ENCODE measurements around the gene ANKRD44. TPM values are rescaled to one million over a fixed set of nuclear protein-coding genes. Genes with fewer than 3 reads are reported as not detected.
A peak's percentile ranks its signal among the peaks of the same experiment; 100 is the strongest.

Gene ANKRD44
- total RNA-seq, 1 donor from 2014 or later: 59.9 TPM

DNA sequence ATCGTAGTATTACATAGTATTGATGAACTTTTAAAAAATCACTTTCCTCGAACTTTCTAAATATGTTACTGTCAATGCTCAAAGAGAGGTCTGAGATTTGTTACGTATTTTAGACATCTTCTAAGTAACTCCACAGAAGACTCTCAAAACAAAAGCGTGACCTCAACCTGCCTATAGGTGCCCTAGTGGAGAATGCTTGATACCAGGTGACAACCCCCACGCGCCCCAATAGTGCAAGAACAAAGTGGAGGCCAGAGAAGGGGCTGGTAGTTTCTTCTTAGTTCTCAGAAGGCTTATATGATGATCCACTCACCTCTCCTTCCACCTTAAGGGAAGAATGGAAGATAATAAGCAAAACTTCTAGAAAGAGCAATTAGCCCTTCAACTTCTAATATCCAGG, 102.6 kb downstream of the ANKRD44 start:
- DNase-seq (ENCODE audit: low spot score): no peak

DNA sequence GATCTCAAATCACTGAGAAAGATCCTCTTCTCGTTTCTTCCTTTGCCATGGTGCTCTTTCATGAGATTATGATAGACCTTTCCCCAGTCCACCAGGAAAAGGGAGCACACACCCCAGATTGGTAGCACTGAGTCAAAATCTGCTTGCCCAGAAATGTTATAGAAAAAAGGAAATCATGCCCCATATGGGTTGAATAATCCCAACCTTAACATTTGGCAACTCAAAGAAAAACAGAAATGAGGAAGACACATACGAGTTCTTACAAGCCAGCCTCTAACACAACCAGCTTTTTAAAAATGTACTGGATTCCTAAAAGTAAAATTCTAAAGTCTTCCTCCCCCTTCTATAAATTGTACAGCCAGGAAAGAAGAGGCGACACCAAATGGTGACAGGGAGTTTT, 103.0 kb downstream of the ANKRD44 start:
- no peak for DNase-seq (ENCODE audit: low spot score)

DNA sequence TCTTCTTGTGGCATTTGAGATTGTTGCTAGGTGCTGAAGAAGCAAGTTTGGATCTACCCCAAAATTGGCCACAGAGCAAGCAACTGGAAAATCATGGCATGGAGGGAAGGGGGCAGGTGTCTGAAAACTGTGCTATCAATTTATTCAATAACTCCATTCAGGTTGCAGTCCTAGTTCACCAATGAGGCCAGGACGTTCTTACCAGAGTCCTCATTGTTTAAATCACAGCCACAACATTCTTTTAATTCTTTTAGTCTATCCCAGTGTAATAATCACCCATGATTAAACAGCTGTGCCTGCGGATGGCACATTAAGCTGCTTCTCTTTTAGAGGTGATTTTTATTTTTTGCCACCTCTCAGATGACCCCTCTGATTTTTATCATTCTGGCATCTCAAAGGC, 103.5 kb downstream of the ANKRD44 start:
- DNase-seq (ENCODE audit: low spot score): no peak

DNA sequence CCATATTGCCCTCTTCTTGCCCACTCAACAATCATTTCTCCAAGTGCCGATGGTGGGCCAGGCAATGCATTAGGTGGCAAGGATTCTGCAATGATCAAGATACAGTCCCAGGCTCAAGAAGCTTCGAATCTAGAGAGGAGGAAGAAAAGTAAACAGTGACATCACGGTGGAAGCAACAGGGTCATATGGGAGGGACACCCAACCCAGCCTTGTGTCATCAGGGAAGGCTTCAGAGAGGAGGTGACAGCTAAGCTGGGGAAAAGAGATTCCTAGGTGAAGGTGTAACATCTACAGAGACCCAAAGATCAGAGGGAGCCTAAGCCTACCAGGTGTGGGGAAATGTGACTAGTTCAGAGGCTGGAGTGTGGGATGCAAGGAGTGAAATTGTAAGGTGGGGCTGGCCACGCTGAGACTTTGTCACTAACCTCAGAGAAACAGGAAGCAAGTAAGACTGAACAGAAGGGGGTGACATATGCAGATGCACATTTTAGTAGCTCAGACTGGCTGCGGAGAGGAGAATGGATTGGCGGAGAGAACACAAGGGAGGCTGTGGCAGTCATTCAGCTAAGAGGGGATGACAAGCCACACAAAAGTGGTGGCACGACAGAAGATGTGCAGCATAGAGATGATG, 104.9 kb downstream of the ANKRD44 start:
- DNase-seq (ENCODE audit: low spot score): no peak

DNA sequence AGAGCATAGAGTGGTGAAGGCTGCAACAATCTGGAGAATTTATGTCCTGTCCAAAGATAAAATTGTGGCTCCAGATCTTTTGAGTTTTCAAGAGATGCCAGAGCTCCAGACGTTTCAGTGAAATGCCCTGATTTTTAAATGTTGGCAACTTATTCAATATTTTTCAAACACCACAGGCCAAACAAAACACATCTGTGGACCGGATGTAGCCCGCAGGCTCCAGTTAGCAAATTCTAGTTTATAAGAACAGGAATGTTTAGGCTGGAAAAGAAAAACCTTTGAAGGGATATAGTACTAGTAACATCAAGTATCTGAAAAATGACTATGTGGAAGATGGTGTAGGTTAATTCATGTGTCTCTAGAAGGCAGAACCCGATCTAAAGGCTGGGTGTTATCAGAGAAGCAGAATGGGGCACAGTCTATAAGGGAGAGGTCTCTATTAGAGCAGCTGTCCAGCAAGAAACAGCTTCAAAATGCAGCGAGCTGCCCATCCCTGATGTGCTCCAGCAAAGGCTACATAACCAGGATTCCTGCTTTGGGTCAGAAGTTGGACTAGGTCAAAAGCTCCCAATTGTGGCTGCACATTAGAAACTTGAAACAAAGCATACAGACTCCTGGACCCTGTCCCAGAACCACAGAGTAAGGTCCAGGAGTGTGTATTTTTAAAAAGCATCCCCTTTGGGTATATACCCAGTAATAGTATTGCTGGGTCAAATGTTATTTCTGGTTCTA, 105.9 kb downstream of the ANKRD44 start:
- no peak for DNase-seq (ENCODE audit: low spot score)

DNA sequence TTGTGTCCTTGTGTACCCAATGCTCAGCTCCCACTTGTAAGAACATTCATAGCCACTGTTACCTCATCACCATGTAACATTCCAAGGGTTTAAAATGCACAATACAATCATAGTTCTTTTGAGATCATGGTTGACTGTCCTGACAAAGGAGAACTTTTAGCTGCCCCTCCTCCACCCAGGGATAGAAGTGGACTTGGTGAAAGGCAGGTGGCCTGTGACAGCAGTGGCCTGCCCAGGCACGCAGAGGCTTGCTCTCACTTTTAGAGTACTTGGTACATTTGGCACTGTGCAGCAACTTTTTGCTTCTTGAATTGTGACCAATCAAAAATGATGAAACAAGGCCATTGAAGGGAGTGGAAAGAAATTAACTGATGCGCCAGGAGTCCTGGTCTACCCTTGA, 108.7 kb downstream of the ANKRD44 start:
- no peak for DNase-seq (ENCODE audit: low spot score)

DNA sequence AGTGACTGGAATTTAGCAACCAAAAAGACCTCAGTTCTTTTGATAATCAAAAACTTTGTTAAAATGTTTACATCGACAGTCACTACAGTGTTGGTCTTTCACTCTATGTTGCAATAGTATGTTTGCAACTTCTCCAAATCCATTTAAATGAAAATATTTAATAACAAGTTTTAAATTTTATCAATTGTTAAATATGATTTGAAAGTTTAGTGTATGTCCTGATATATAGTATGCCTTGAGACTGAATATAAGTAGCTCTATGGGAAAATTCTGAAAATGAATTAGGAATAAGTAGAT, 109.9 kb downstream of the ANKRD44 start:
- no peak for DNase-seq (ENCODE audit: low spot score)

DNA sequence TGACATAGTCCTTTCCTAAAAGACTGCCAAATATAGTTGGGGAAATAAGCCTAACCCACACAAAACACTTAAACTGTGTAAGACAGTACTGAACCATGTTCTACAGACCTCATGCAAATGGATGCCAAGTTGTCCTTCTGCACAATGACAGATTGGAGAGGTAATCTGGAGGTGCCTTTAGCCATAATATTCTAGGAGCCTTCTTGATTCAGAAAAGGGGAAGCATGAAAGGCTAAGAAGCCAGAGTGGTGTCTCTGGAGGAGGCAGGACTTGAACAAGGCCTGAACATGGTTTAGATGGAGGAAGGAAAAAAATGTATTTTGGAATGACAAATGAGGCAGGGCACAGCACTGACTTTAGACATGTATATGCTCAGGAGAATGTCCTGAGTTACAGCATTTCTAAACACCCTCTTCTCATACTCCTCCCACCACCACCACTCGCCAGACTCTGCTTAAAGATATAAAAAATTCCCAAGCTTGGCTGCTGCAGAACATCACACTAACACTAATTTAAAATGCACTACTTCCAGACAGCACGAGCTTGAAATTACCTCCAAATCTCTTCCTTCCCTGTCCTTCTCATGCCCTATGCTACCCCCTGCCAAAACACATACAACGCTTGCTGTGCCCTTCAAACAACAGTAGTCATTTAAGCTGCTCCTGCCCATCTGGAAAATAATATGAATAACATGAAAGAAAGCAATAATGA, 110.4 kb downstream of the ANKRD44 start:
- DNase-seq (ENCODE audit: low spot score): no peak

DNA sequence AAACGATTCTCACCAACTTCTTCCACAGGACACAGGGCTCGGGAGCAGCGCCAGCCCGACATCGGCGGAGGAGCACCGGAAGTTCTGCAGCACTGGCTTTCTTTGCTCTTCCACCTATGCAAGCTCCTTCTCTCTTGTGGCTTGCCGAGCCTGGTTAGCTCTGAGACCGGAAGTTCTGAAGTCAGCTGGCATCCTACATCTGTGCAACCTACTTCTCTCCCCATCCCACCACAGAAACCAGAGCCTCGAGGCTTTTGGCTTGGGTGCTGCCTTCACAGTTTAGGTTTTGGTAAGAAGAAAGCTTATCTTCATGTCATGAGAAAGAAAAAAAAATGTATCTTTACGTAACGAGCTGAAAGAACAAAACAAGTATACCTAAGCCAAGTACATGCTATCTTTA, 111.7 kb downstream of the ANKRD44 start:
- no peak for DNase-seq (ENCODE audit: low spot score)

DNA sequence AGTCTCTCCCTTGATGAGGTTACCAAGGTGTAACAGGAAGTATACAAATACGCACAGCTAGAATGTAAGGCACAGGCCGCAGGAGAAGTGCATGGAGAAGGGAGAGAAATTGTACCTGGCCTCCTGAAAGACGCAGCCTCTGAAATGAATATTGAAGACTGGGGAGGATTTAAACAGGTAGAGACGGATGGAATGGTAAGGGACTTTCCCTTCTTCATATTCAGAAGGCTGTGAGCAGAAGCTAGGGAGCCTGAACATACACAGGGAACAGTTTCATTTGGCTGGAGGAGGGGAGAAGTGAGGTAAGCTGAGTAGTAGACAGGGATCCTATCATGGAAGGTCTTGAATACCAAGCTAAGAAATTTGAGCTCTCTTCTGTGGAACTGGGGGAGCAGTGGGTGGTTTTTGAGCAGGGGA, 112.7 kb downstream of the ANKRD44 start:
- DNase-seq (ENCODE audit: low spot score): no peak

DNA sequence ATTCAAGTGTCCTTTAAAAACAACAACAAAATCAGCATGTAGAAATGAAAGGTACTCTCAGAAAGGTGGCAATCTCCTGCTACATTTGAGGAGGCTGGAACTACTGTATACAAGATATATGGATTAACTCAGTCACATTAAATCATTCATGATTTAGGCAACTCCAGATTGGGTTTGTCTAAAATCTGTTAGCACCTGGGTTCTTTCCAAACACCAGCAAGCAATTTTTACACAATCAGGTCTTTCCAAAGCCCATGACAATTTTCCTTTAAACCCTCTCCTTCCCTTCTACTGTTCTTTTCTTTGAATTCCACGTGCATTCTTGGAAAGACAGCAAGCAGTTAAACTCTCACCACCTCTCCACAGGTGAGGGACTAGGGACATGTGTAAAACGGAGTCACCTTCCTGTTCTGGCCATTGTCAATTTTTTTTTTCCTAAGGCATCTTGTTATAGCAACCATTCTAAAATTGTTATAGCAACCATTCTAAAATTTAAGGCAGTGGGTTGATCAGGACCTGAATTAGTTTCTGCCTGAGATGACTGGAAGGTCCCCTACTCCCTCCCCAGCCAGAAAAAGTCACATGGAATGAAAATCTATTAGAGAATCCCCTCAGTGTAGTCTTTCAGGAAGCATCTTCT, 113.9 kb downstream of the ANKRD44 start:
- no peak for DNase-seq (ENCODE audit: low spot score)

DNA sequence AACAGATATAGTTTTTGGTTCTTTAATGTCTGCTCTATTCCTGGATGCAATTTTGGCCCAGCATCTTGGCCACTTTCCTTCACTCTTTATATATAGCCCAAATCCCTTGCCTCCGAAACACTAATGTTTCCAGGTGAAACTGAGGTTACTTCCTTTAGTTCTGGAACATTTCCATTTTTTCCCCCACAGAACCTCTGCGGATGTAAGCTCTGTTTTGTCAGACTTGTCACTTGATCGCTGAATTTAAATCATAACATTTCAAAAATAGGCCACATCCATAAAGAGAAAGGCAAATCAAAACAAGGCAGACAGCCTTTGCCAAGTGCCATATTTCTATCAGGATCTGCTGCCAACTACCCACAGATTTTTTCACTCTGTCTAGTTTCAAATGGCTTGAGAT, 115.1 kb downstream of the ANKRD44 start:
- peak; percentile 39 for DNase-seq (ENCODE audit: low spot score)

DNA sequence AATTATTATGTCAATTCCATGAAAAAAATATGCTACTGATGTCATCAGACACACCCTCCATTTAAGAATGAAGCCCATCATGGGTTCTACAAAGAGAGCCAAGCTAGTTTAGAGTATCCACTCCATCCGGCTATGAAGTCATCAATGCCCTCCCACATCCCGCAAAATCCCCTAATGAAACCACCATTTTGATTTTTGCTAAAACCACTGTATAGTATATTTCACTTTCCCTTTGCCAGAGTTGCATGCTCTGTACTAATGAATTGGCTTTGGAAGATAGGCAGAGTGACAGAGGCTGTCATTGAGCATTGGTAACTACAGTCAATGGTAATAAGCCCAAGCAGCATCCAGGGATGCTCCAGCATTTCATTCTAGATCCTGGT, 118.6 kb downstream of the ANKRD44 start:
- no peak for DNase-seq (ENCODE audit: low spot score)

DNA sequence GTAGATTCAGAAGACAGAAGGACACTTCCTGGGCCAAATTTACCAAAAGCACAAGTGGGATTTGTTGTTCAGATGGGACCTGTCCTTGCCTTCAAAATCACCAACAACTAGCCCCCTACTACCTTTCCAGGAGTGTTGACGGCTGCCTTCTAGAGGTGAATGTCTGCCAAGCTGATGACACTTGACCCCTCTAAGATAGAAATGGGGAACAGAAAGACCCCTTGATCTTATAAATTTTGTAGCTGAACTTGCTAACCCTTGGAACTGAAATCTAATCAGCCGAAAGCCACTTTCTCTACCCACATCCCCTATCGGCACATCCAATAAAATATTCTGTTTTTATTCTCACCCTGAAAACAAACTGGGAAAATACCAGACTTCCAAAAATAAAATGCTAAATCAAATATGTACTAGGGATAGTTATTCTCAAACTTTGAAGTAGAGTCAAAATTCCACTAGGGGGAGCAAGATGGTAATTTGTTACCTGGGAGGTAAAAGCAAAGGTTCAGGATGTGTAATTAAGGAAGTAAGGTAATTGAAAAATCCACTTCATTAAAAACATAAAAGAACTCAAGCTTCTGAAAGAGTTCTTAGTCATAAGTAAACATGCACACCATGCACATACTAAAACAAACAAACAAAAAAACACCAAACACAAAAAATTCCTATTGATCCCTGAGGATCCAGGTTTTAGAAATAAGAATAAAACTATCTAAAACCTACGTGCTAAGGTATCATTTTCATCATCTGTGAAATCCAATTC, 119.2 kb downstream of the ANKRD44 start:
- DNase-seq (ENCODE audit: low spot score): peak; percentile 48

DNA sequence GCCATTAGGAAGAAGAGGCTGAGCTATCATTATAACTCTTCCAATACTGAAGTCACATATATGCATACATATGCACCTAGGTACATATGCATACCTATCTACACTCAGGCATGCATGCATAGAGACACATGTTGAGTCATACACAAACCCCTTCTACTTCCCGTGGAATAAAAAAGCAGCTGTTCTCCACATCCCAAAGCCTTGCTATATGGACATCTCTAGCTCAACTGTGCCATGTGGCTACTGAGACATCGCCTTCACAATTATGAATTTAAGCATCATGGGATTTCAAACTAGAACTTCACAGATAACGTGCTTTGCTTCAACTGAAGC, 120.5 kb downstream of the ANKRD44 start:
- no peak for DNase-seq (ENCODE audit: low spot score)

DNA sequence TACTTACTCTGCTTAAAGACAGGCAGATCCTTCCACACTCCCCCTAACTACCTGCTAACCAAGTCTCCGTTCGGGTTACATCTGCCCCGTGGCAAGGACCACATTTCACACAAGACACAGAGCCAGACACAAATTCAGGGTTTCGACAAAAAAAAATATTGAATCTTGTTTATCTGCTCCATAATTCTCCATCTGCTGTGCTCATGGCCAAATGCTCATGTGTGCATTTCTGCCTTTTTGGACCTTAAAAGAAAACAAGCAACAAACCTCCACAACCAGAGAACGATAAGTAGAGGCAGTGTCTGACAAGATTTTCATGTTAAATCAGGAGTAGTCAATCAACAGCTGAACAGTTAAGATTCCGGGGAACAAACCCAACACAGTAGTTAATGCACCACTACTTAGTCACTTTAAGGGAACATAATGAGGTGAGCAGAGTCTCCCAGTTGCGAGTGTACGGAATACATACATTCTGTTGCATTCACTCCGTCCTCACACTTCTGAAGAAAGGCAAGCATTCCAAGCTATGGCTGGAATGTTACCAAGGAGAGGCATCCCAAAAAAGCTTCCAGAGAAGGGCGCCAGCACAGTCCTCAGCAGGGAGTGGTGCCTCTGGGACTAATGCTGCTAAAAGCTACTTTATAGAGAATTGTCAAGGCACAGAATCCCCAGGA, 121.0 kb downstream of the ANKRD44 start:
- no peak for DNase-seq (ENCODE audit: low spot score)

DNA sequence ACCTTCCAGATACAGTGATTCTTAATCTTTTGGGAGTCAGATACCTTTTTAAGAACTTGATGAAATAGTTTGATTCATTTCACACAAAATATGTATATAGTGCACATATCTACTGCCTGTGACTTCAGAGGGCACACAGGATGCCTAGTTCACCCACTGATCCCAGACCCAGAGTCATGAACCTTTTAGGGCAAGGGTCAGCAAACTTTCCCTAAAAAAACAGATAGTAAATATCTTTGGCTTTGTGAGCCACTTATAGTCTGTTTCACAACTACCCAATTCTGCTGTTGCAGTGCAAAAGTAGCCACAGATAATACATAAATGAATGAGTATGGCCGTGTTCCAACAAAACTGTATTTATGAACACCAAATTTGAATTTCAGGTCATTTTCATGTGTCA, 124.9 kb downstream of the ANKRD44 start:
- no peak for DNase-seq (ENCODE audit: low spot score)

DNA sequence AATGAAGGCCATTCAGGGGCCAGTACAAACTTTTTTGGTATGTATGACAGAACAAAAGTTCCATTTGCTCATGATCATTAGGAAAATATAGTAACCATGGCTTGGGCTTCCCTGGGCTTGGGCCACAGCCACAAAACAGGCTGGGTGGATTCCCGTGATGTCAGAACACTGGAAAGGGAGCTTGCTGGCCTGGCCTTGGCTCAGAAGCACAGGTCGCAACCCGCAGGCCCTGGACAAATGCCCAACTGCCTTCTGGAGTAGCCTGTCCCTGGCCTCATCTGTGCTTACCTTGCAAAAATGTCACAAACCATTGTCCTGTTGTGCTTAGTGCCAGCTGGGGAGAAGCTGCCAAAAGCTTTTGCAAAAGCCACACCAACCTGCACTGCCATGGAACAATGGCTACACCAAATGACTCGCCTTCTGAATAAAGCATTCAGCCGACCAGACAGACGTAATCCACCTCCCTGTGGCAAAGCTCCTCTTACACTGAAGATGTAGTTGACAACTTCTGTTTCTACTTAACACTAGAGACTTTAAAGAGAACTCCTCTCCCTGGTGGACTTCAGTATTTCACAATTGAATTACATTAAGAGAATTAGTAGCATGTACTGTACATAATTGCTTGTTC, 125.5 kb downstream of the ANKRD44 start:
- DNase-seq (ENCODE audit: low spot score): no peak

DNA sequence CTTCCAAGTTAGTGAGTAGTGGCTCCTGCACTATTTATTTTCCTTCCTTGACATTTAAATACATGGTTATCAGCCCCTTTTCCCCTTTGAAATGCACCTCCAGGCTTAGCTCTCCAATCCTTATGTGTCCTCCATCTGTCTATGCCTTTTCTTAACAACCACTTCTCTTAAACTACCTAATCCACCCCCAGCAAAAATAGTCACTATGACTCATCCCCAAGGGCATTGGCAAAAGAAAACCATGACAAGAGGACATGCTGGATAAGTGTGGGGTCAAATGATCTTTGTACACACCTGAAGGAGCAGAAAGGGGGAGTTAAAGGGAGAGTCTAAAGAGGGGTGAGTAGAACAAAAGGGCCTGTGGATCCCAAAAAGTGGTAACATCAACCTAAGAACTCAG, 127.2 kb downstream of the ANKRD44 start:
- no peak for DNase-seq (ENCODE audit: low spot score)

DNA sequence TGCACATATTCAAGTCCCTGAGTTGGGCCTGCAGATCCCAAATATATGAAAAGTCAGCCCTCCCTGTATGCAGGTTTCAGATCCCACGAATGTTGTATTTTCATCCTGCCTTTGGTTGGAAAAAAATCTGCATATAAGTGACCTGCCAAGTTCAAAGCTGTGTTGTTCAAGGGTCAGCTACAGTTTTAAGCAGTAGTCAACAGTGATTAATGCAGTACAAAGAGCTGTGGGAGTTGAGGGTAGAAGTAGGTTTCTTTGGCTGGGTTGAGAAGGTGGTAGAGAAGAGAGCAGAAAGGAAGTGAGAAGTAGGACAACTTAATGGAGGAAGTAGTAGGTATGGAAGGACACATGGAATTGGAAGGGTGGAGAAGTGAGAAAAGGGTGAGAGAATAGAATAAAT, 127.9 kb downstream of the ANKRD44 start:
- no peak for DNase-seq (ENCODE audit: low spot score)

DNA sequence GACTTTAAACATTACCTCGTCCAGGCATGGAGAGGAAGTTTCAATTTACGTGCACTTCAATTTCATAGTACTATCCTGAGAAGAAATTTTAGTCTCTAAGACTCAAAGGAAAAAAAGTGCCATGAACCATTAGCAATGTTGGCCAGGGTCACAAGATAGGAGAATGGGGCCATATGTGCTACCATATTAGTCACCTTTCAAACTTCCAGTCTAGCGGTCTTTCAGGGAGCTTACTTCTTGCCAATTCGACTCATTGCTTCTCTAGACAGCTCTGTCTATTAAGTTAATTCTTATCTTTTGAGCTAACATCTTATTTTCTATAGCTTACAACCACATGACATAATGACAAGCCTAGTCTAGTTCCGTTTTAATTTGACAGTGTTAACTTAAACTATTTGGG, 129.1 kb downstream of the ANKRD44 start:
- DNase-seq (ENCODE audit: low spot score): no peak
